ENCODE measurements around the gene PNMA8A. TPM values are rescaled to one million over a fixed set of nuclear protein-coding genes. Genes with fewer than 3 reads are reported as not detected.

PNMA8A gene
- total RNA-seq, 1 experiment from 2014 or later: not detected

DNA sequence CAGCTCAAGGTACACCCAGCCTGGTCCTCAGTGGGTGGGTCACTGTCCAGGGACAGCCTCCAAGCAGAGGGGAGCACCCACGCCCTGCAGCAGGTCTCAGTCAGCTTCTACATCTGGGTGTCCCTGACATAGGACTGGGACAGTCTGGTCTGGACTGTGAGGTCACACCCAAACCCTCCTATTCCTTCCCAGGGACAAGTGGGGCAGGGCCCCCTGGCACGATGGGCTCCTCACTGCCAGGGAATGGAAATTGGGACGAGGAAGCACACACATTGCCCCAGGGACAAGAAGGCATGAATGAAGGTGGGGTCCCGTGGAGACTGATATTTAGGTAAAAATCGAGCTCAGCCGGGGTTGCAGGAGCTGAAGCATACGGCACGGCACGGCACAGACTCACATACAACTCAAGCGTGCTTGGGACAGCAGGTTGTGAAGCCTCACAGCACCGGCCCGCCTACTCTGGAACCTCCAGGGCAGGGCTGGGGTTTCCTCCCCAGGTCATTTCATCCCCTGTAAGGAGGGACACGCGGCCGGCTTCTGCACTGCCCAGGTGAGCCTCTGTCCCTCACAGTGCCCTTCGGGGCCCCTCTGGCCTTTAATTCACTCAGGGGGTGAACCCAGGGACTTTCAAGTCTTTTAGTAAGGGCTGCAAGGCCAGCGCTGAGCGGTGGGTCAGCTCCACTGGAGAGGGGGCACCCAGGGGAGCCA, 20.8 kb upstream of the PNMA8A start:
- H3K9me2 ChIP-seq (ENCODE audit: insufficient read depth): no peaks in the 10 kb centered on the region
- CTCF ChIA-PET: interaction anchor here (1.9 kb wide), 1 partner anchor 97 kb away, joined by 12 read pairs; no protein-coding TSS in a partner anchor
- RAD21 ChIA-PET (ENCODE audit: low non-redundant PET in 1 of 2, low total read pairs in 2 of 2, uncharacterized antibody in 2 of 2, unreplicated experiment in 2 of 2): no interaction called here
- no TSS peak for BruUV-seq (replicated peaks)
- no peak overlapping the region for H3K4me3 ChIP-seq (replicated peaks in 1 of 2; ENCODE audit: low read depth in 1 of 2, low read length in 2 of 2)
- H3K9ac ChIP-seq (ENCODE audit: low read length): no peak overlapping the region
- TF ChIP-seq ZNF274 (IDR thresholded peaks at IDR 0.05; ENCODE audit: low read depth, low read length) (no peak), POLR2A (IDR thresholded peaks at IDR 0.05; ENCODE audit: borderline replicate concordance, extremely low read depth, insufficient read depth, insufficient read length) (no peak), JUND (IDR thresholded peaks at IDR 0.05) (no peak), ATF3 (IDR thresholded peaks at IDR 0.05) (no peak), SP1 (IDR thresholded peaks at IDR 0.05; ENCODE audit: low read depth) (no peak), RAD21 (IDR thresholded peaks at IDR 0.05; ENCODE audit: low read depth) (no peak), EZH2phosphoT487 (IDR thresholded peaks at IDR 0.05; ENCODE audit: borderline replicate concordance) (no peak), CEBPB (IDR thresholded peaks at IDR 0.05; ENCODE audit: low read depth) (no peak), FOSL1 (IDR thresholded peaks at IDR 0.05; ENCODE audit: low read depth) (no peak), ZBTB33 (IDR thresholded peaks at IDR 0.05; ENCODE audit: extremely low read depth, insufficient replicate concordance, low read length) (no peak), EZH2 (IDR thresholded peaks at IDR 0.05) (no peak), SRF (IDR thresholded peaks at IDR 0.05; ENCODE audit: low read depth) (no peak), YY1 (IDR thresholded peaks at IDR 0.05; ENCODE audit: extremely low read depth, insufficient replicate concordance, low read depth, low read length) (no peak), REST (IDR thresholded peaks at IDR 0.05; ENCODE audit: low read depth) (no peak), MAX (IDR thresholded peaks at IDR 0.05) (no peak), CTCF (IDR thresholded peaks at IDR 0.05 in 2 of 3, conservative IDR thresholded peaks at IDR 0.05 in 1 of 3; ENCODE audit: borderline replicate concordance in 1 of 3, insufficient read depth in 1 of 3, low read depth in 2 of 3, low read length in 2 of 3) (no peak), EGR1 (IDR thresholded peaks at IDR 0.05; ENCODE audit: low read depth) (no peak), TCF7L2 (IDR thresholded peaks at IDR 0.05; ENCODE audit: borderline replicate concordance, extremely low read depth, insufficient read depth, insufficient read length) (no peak), CBX3 (IDR thresholded peaks at IDR 0.05; ENCODE audit: low read depth) (no peak), ZFX (IDR thresholded peaks at IDR 0.05) (no peak)
- H4K20me1 ChIP-seq (ENCODE audit: insufficient read depth): no peaks in the 10 kb centered on the region
- no peaks in the 10 kb centered on the region for H3K27me3 ChIP-seq (ENCODE audit: insufficient read depth, low read length)
- H3K9me3 ChIP-seq (ENCODE audit: control insufficient read depth in 1 of 2, insufficient read depth in 1 of 2, low read depth in 1 of 2, low read length in 2 of 2): no peaks in the 10 kb centered on the region
- H3K36me3 ChIP-seq (ENCODE audit: control insufficient read depth in 1 of 2, insufficient read depth in 2 of 2, low read length in 2 of 2): no peaks in the 10 kb centered on the region
- H3K4me1 ChIP-seq (ENCODE audit: control insufficient read depth in 1 of 2, insufficient read depth in 2 of 2, low read length in 2 of 2): no peaks in the 10 kb centered on the region
- POLR2A ChIA-PET: no interaction called here
- no peak overlapping the region for H2AFZ ChIP-seq (ENCODE audit: low read depth, low read length, poor library complexity, severe bottlenecking)
- DNase-seq (ENCODE audit: low read depth, low spot score) (no peak), ATAC-seq (no peak)
- no peak overlapping the region for H3K27ac ChIP-seq (ENCODE audit: low read depth, low read length)
- no peaks in the 10 kb centered on the region for H3K79me2 ChIP-seq (ENCODE audit: insufficient read depth, low read length)
- H3K4me2 ChIP-seq (ENCODE audit: low read length): no peak overlapping the region
- intact Hi-C loops (cut with micrococcal nuclease): no loop called here
